SK-N-SH (cell line): ENCODE measurements around the gene GUK1. TPM values are rescaled to one million over a fixed set of nuclear protein-coding genes. Genes with fewer than 3 reads are reported as not detected.

ENCODE experiments used
- CTCF ChIA-PET: fragments of 300-600, 350-600 bp; formaldehyde crosslinking; extraction: SDS; loops from one replicate; lab custom pipeline; 2021; lab: Yijun Ruan, JAX
- POLR2A ChIA-PET: fragments of 350-600 bp; sonication (Branson Sonifier 250); formaldehyde crosslinking; extraction: SDS; loops from one replicate; lab custom pipeline; 2020; ENCODE audit warnings: antibody characterized with exemption, inconsistent platforms; lab: Yijun Ruan, JAX
- DNase-seq: peaks from one replicate; pipeline ENCODE4 v3.0.0; 2012
- H2AFZ ChIP-seq: fragments of 200-600 bp; sonication (generic); 2 replicates; pipeline ENCODE4 v1.8.1; 2016; ENCODE audit warnings: antibody characterized with exemption, mild to moderate bottlenecking, low read depth
- H3F3A ChIP-seq: fragments of 200-600 bp; sonication (generic); replicated peaks from 2 replicates; pipeline ENCODE3; 2016; ENCODE audit warnings: antibody characterized with exemption, mild to moderate bottlenecking; ENCODE audit not compliant: insufficient read depth
- H3K27ac ChIP-seq, 2 experiments: fragments of 200-500 bp in 1 of 2; fragments of 200-600 bp in 1 of 2; sonication (Bioruptor generic) in 1 of 2; sonication (generic), shearing (Covaris generic) in 1 of 2; 2 replicates each; pipeline versions ENCODE4 v1.5.1 to v1.6.1; 2014 to 2016; ENCODE audit warnings: low read depth in 2 of 2, inconsistent platforms in 1 of 2, low read length in 1 of 2, mild to moderate bottlenecking in 1 of 2, mixed read lengths in 1 of 2
- H3K27me3 ChIP-seq: fragments of 200-600 bp; sonication (generic), shearing (Covaris generic); 2 replicates; pipeline ENCODE4 v1.6.1; 2016; ENCODE audit warnings: mixed run types; ENCODE audit not compliant: insufficient read depth
- H3K36me3 ChIP-seq, 2 experiments: fragments of 200-500 bp in 1 of 2; fragments of 200-600 bp in 1 of 2; sonication (Bioruptor generic) in 1 of 2; sonication (generic) in 1 of 2; replicated peaks in 1 of 2; 2 replicates each; pipeline versions ENCODE3 to v1.5.1; 2014 to 2016; ENCODE audit warnings: low read length in 1 of 2, mild to moderate bottlenecking in 1 of 2; ENCODE audit not compliant: insufficient read depth in 2 of 2, control insufficient read depth in 1 of 2
- H3K4me1 ChIP-seq, 2 experiments: fragments of 200-500 bp in 1 of 2; fragments of 200-600 bp in 1 of 2; sonication (Bioruptor generic) in 1 of 2; sonication (generic), shearing (Covaris generic) in 1 of 2; 2 replicates each; pipeline versions ENCODE4 v1.5.1 to v1.6.1; 2014 to 2016; ENCODE audit warnings: low read depth in 1 of 2, low read length in 1 of 2, mixed run types in 1 of 2; ENCODE audit not compliant: insufficient read depth in 2 of 2, control insufficient read depth in 1 of 2
- H3K4me2 ChIP-seq: fragments of 200-600 bp; sonication (generic), shearing (Covaris generic); 2 replicates; pipeline ENCODE4 v1.6.1; 2017; ENCODE audit warnings: mixed run types
- H3K4me3 ChIP-seq, 2 experiments: fragments of 200-500 bp in 1 of 2; fragments of 200-600 bp in 1 of 2; sonication (Bioruptor generic) in 1 of 2; sonication (generic), shearing (Covaris generic) in 1 of 2; 2 replicates each; pipeline versions ENCODE4 v1.5.1 to v1.8.1; 2014 to 2016; ENCODE audit warnings: low read depth in 2 of 2, inconsistent platforms in 1 of 2, low read length in 1 of 2, mild to moderate bottlenecking in 1 of 2, mixed read lengths in 1 of 2, moderate library complexity in 1 of 2
- H3K79me2 ChIP-seq: fragments of 200-600 bp; sonication (generic); 2 replicates; pipeline ENCODE4 v1.8.1; 2017; ENCODE audit warnings: mild to moderate bottlenecking; ENCODE audit not compliant: insufficient read depth
- H3K9ac ChIP-seq: fragments of 200-600 bp; sonication (generic); 2 replicates; pipeline ENCODE4 v1.6.1; 2017; ENCODE audit warnings: mixed run types
- H3K9me2 ChIP-seq: fragments of 200-600 bp; sonication (generic); 2 replicates; pipeline ENCODE4 v1.6.1; 2017; ENCODE audit warnings: mixed run types
- H3K9me3 ChIP-seq: fragments of 200-600 bp; sonication (generic); 2 replicates; pipeline ENCODE4 v1.6.1; 2017; ENCODE audit warnings: mixed run types, mild to moderate bottlenecking, moderate library complexity
- H4K20me1 ChIP-seq: fragments of 200-600 bp; sonication (generic); 2 replicates; pipeline ENCODE4 v1.6.1; 2017; ENCODE audit warnings: mild to moderate bottlenecking, mixed run types; ENCODE audit not compliant: insufficient read depth
- CHD2 ChIP-seq: fragments of 150-350 bp; IDR thresholded peaks from 2 replicates; pipeline ENCODE4 v1.6.1; 2018; ENCODE audit warnings: low read length; ENCODE audit not compliant: partially characterized antibody
- EP300 ChIP-seq, 2 experiments: IDR thresholded peaks; 2 replicates each; pipeline versions ENCODE4 v1.4.0 to v1.6.1; 2012; ENCODE audit warnings: borderline replicate concordance in 1 of 2, low read depth in 1 of 2, low read length in 1 of 2
- EZH2phosphoT487 ChIP-seq: fragments of 200-600 bp; sonication (generic); IDR thresholded peaks from 2 replicates; pipeline ENCODE4 v1.6.1; 2017; ENCODE audit warnings: low read depth, mixed run types, mild to moderate bottlenecking, antibody characterized with exemption, moderate library complexity, borderline replicate concordance
- FOXJ3 ChIP-seq: sonication (generic); formaldehyde crosslinking; IDR thresholded peaks from 2 replicates; pipeline ENCODE4 v1.5.1; 2020; ENCODE audit warnings: mild to moderate bottlenecking, missing genetic modification reagents
- GABPA ChIP-seq: IDR thresholded peaks from 2 replicates; pipeline ENCODE4 v1.4.0; 2012; ENCODE audit warnings: low read depth, mild to moderate bottlenecking
- GATA2 ChIP-seq: sonication (generic); formaldehyde crosslinking; IDR thresholded peaks from 2 replicates; pipeline ENCODE4 v1.5.0; 2020; ENCODE audit warnings: mild to moderate bottlenecking, missing genetic modification reagents
- MXI1 ChIP-seq: IDR thresholded peaks from 2 replicates; pipeline ENCODE4 v1.6.1; 2012; ENCODE audit warnings: mild to moderate bottlenecking, low read depth, low read length, improper control_type of control experiment
- NFIC ChIP-seq: IDR thresholded peaks from 2 replicates; pipeline ENCODE4 v1.4.0; 2012; ENCODE audit warnings: borderline replicate concordance
- NRF1 ChIP-seq: IDR thresholded peaks from 2 replicates; pipeline ENCODE4 v1.6.1; 2012; ENCODE audit warnings: low read depth, mild to moderate bottlenecking, low read length
- POLR2AphosphoS5 ChIP-seq: IDR thresholded peaks from 2 replicates; pipeline ENCODE4 v1.6.1; 2012; ENCODE audit warnings: low read depth, low read length
- RCOR1 ChIP-seq: fragments of 150-350 bp; IDR thresholded peaks from 2 replicates; pipeline ENCODE4 v1.6.1; 2017; ENCODE audit warnings: antibody characterized with exemption, low read length
- RFX5 ChIP-seq: IDR thresholded peaks from 2 replicates; pipeline ENCODE4 v1.6.1; 2012; ENCODE audit warnings: mild to moderate bottlenecking, improper control_type of control experiment, low read length
- RXRA ChIP-seq: IDR thresholded peaks from 2 replicates; pipeline ENCODE4 v1.4.0; 2012; ENCODE audit warnings: low read depth, mild to moderate bottlenecking, borderline replicate concordance
- SIN3A ChIP-seq: IDR thresholded peaks from 2 replicates; pipeline ENCODE4 v1.6.1; 2012; ENCODE audit warnings: low read depth, mild to moderate bottlenecking, low read length, moderate library complexity, borderline replicate concordance
- SMC3 ChIP-seq: IDR thresholded peaks from 2 replicates; pipeline ENCODE4 v1.6.1; 2012; ENCODE audit warnings: low read depth, low read length, improper control_type of control experiment
- TAF1 ChIP-seq: IDR thresholded peaks from 2 replicates; pipeline ENCODE4 v1.6.1; 2012; ENCODE audit warnings: low read depth, mild to moderate bottlenecking, low read length, moderate library complexity, borderline replicate concordance
- TCF12 ChIP-seq: IDR thresholded peaks from 2 replicates; pipeline ENCODE4 v1.4.0; 2012
- TEAD4 ChIP-seq: IDR thresholded peaks from 2 replicates; pipeline ENCODE4 v1.4.0; 2012; ENCODE audit warnings: mild to moderate bottlenecking, borderline replicate concordance; ENCODE audit not compliant: insufficient read depth
- USF2 ChIP-seq: fragments of 150-350 bp; IDR thresholded peaks from 2 replicates; pipeline ENCODE4 v1.6.1; 2017; ENCODE audit warnings: antibody characterized with exemption, low read length, low read depth, borderline replicate concordance
- YY1 ChIP-seq: IDR thresholded peaks from 2 replicates; pipeline ENCODE4 v1.4.0; 2012; ENCODE audit warnings: low read depth, mild to moderate bottlenecking
- WGBS: methylation state at CpG from one replicate; pipeline ENCODE4 v1.1.6; 2017; ENCODE audit warnings: low lambda C conversion rate; 5-methylcytosine and 5-hydroxymethylcytosine counted together
- polyA plus RNA-seq, 3 experiments: library from polyadenylated mRNA; depleted of rRNA; stranded (reverse); fragments of >200 nt; gene quantifications; 2 replicates each; pipeline ENCODE4 v1.2.3, GENCODE V29; 2012
- TF ChIP-seq, protein P1 (sequence below): IDR thresholded peaks from 2 replicates; pipeline ENCODE4 v1.4.0; 2012; ENCODE audit warnings: low read depth, borderline replicate concordance

Gene GUK1
- polyA plus RNA-seq, 1 of the 3 experiments (the other 2 are of a cell fraction): 742 TPM

- TF ChIP-seq SIN3A (no peak), TEAD4 (no peak), TCF12 (no peak), USF2 (no peak), NFIC (no peak), GABPA (no peak)
Observed at GRCh38 chr1:228091084-228091483, 49.0 kb upstream of the GUK1 start (continued).

DNA sequence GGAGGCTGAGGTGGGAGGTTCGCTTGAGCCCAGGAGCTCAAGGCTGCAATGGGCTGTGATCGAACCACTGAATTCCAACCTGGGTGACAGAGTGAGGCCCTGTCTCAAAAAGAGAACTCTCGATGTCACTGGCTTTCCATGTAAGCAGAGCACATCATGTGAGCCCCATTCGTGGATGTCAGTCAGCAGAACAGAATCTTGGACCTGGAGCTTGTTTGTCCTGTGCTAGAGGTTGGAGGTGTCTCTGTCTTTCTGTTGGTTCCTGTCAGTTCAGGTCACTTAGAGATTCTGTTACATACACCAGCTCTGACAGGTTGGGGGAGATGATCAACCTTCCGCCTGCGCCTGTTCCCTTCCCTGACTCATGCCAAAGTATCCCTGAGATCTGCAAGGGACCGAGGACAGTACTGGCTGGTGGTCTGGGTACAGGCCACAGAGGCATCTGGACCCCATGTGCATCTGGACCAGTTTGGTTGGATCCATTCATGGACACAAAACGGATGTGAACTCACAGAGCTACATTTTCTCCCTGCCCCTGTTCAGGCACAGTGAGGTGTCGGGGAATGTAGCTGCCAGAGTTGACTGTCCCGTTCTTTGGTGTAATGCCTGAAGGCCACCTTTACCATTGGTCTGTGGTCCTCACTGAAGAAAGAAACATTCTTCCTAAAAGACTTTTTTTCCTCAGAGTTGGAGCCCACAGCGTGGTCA is 47.6 kb upstream of the GUK1 start:
- Histone ChIP-seq H3K79me2 (peaks cover 100% of the 10 kb centered on the region), H3K4me1 (peaks cover 5 to 11% of the 10 kb centered on the region in 2 experiments; a peak in 2 of 4 replicates), H3K27ac (no peak overlapping the region), H3K9me3 (no peaks in the 10 kb centered on the region), H3K9me2 (no peaks in the 10 kb centered on the region), H3F3A (peaks cover 3% of the 10 kb centered on the region), H2AFZ (no peak overlapping the region), H3K4me2 (no peak overlapping the region), H4K20me1 (peaks cover 100% of the 10 kb centered on the region), H3K27me3 (no peaks in the 10 kb centered on the region), H3K36me3 (peaks cover 36 to 47% of the 10 kb centered on the region in 2 experiments), H3K9ac (no peak overlapping the region), H3K4me3 (no peak overlapping the region)
- CTCF ChIA-PET: interaction anchor here (1.1 kb wide), 1 partner anchor 88 kb away, joined by 3 read pairs; no protein-coding TSS in a partner anchor
- WGBS: 92% methylated on average over 9 of the region's 11 CpGs
- POLR2A ChIA-PET: no interaction called here
- TF ChIP-seq TCF12 (no peak), GABPA (no peak), MXI1 (no peak), RCOR1 (no peak), YY1 (no peak), GATA2 (CRISPR knock-in tag) (no peak), POLR2AphosphoS5 (no peak)
- no peak for DNase-seq

GRCh38 chr1:228093050-228093906 is 46.8 kb upstream of the GUK1 start:
- Histone ChIP-seq H3K9me3 (no peaks in the 10 kb centered on the region), H3K9ac (no peak overlapping the region), H3K4me3 (no peak overlapping the region), H3F3A (peaks cover 4% of the 10 kb centered on the region), H2AFZ (no peak overlapping the region), H3K27ac (no peak overlapping the region), H3K9me2 (no peaks in the 10 kb centered on the region), H3K36me3 (peaks cover 43 to 53% of the 10 kb centered on the region in 2 experiments), H3K79me2 (peaks cover 100% of the 10 kb centered on the region), H3K27me3 (no peaks in the 10 kb centered on the region), H4K20me1 (peaks cover 100% of the 10 kb centered on the region), H3K4me1 (peaks cover under 1 to 5% of the 10 kb centered on the region in 2 experiments; a peak in 2 of 4 replicates), H3K4me2 (no peak overlapping the region)
- CTCF ChIA-PET: interaction anchor here (1.1 kb wide), 1 partner anchor 89 kb away, joined by 3 read pairs; no protein-coding TSS in a partner anchor
- 94% methylated on average over 20 of the region's 20 CpGs for WGBS
- no peak for DNase-seq
- POLR2A ChIA-PET: no interaction called here
- TF ChIP-seq EP300 (IDR thresholded peaks at IDR 0.05; ENCODE audit: borderline replicate concordance in 1 of 2, low read depth in 1 of 2, low read length in 1 of 2) (no peak), EZH2phosphoT487 (no peak), NRF1 (no peak), NFIC (no peak), CHD2 (no peak), FOXJ3 (no peak), TAF1 (no peak), SMC3 (no peak), RXRA (no peak), GATA2 (CRISPR knock-in tag) (no peak), RFX5 (no peak), GABPA (no peak)
- TF ChIP-seq, protein P1, sequence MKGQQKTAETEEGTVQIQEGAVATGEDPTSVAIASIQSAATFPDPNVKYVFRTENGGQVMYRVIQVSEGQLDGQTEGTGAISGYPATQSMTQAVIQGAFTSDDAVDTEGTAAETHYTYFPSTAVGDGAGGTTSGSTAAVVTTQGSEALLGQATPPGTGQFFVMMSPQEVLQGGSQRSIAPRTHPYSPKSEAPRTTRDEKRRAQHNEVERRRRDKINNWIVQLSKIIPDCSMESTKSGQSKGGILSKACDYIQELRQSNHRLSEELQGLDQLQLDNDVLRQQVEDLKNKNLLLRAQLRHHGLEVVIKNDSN: no peak
